ENCODE results near the gene BANF2. TPM values are rescaled to one million over a fixed set of nuclear protein-coding genes. Genes with fewer than 3 reads are reported as not detected.
"Not testable (repeated sequence)": the region's sequence is repeated elsewhere in the genome, so short reads cannot be mapped to it uniquely, and the experiment has no call there.

BANF2 gene
- polyA plus RNA-seq, 3 donors: not detected

- Mint-ChIP-seq H3K4me3 (no peak overlapping the region), H3K9me3 (peaks cover 0 to 19% (median 6%) of the 10 kb centered on the region in 7 donors), H3K36me3 (no peaks in the 10 kb centered on the region), H3K27me3 (ENCODE audit: low read depth in 3 of 3) (peaks cover 2 to 4% (median 3%) of the 10 kb centered on the region in 3 donors), H3K27ac (peak overlapping the region in 1 of 7 donors; percentile 65), H3K4me1 (no peaks in the 10 kb centered on the region)
- no peak for TF ChIP-seq CTCF (IDR thresholded peaks at IDR 0.05)
- Histone ChIP-seq H3K4me2 (replicated peaks; ENCODE audit: extremely low read depth, low read length, poor library complexity, severe bottlenecking) (no peak overlapping the region), H3K27me3 (ENCODE audit: control insufficient read depth in 2 of 2, insufficient read depth in 2 of 2, low read length in 2 of 2) (no peaks in the 10 kb centered on the region), H4K20me1 (ENCODE audit: insufficient read depth, low read length) (no peaks in the 10 kb centered on the region), H3K36me3 (replicated peaks in 1 of 2; ENCODE audit: control insufficient read depth in 1 of 2, insufficient read depth in 2 of 2, low read length in 2 of 2) (no peaks in the 10 kb centered on the region), H2AFZ (ENCODE audit: insufficient read depth, low read depth, low read length, poor library complexity, severe bottlenecking) (no peak overlapping the region), H3K79me2 (ENCODE audit: insufficient read depth, low read length) (no peaks in the 10 kb centered on the region), H3K27ac (ENCODE audit: low read depth in 1 of 2, low read length in 2 of 2) (no peak overlapping the region), H3K4me1 (ENCODE audit: control insufficient read depth in 1 of 2, insufficient read depth in 2 of 2, low read length in 2 of 2) (no peaks in the 10 kb centered on the region), H3K9me3 (replicated peaks in 1 of 2; ENCODE audit: control insufficient read depth in 1 of 2, insufficient read depth in 1 of 2, low read length in 2 of 2) (peaks cover 0 to 3% of the 10 kb centered on the region in 2 donors), H3K9ac (ENCODE audit: insufficient read depth, low read length, poor library complexity, severe bottlenecking) (no peak overlapping the region), H3K4me3 (replicated peaks in 1 of 3; ENCODE audit: low read depth in 2 of 3, low read length in 3 of 3) (no peak overlapping the region)
- 100% methylated on average over 1 of the region's 2 CpGs for WGBS (ENCODE audit: insufficient coverage)
- intact Hi-C loops (cut with micrococcal nuclease): no loop called here
- DNase-seq: no peak
Observed at GRCh38 chr20:17776551-17776950, 76.8 kb downstream of the BANF2 start.

- H3K27me3 Mint-ChIP-seq (ENCODE audit: low read depth in 3 of 3); H3K36me3 ChIP-seq (replicated peaks in 1 of 2; ENCODE audit: control insufficient read depth in 1 of 2, insufficient read depth in 2 of 2, low read length in 2 of 2); H3K9me3 ChIP-seq (replicated peaks in 1 of 2; ENCODE audit: control insufficient read depth in 1 of 2, insufficient read depth in 1 of 2, low read length in 2 of 2); H3K27ac Mint-ChIP-seq; H3K27ac ChIP-seq (ENCODE audit: low read depth in 1 of 2, low read length in 2 of 2); intact Hi-C loops (cut with micrococcal nuclease); H3K4me1 Mint-ChIP-seq; H3K4me1 ChIP-seq (ENCODE audit: control insufficient read depth in 1 of 2, insufficient read depth in 2 of 2, low read length in 2 of 2); H3K27me3 ChIP-seq (ENCODE audit: control insufficient read depth in 2 of 2, insufficient read depth in 2 of 2, low read length in 2 of 2); DNase-seq; H3K79me2 ChIP-seq (ENCODE audit: insufficient read depth, low read length); H4K20me1 ChIP-seq (ENCODE audit: insufficient read depth, low read length); H3K4me3 ChIP-seq (replicated peaks in 1 of 3; ENCODE audit: low read depth in 2 of 3, low read length in 3 of 3); H3K36me3 Mint-ChIP-seq; H3K9ac ChIP-seq (ENCODE audit: insufficient read depth, low read length, poor library complexity, severe bottlenecking); H3K4me2 ChIP-seq (replicated peaks; ENCODE audit: extremely low read depth, low read length, poor library complexity, severe bottlenecking); H3K4me3 Mint-ChIP-seq; H2AFZ ChIP-seq (ENCODE audit: insufficient read depth, low read depth, low read length, poor library complexity, severe bottlenecking): not testable (repeated sequence)
- 99% methylated on average over 18 of the region's 32 CpGs for WGBS (ENCODE audit: insufficient coverage)
- H3K9me3 Mint-ChIP-seq: peaks cover 0 to 19% (median 6%) of the 10 kb centered on the region in 7 donors
Observed at GRCh38 chr20:17779011-17779410, 79.2 kb downstream of the BANF2 start.
